BE2C (cell line): ENCODE measurements around the gene ULK1.
A peak's percentile ranks its signal among the peaks of the same experiment; 100 is the strongest.
"Not testable (repeated sequence)": the region's sequence is repeated elsewhere in the genome, so short reads cannot be mapped to it uniquely, and the experiment has no call there.

Source experiments
- DNase-seq: peaks from one replicate; pipeline ENCODE4 v3.0.0-alpha.2; 2020
- H3K27me3 ChIP-seq: fragments of 250-450 bp; sonication (Bioruptor Pico); 2 replicates; pipeline ENCODE4 v1.5.1; 2020; ENCODE audit warnings: mild to moderate bottlenecking
- H3K36me3 ChIP-seq: fragments of 250-450 bp; sonication (Bioruptor Pico); 2 replicates; pipeline ENCODE4 v1.5.1; 2020; ENCODE audit warnings: mild to moderate bottlenecking
- H3K4me1 ChIP-seq: fragments of 250-450 bp; sonication (Bioruptor Pico); 2 replicates; pipeline ENCODE4 v1.5.1; 2020
- H3K4me3 ChIP-seq: 2 replicates; pipeline ENCODE4 v1.5.1; 2011; ENCODE audit warnings: low read depth, low read length
- H3K9me3 ChIP-seq: fragments of 250-450 bp; sonication (Bioruptor Pico); 2 replicates; pipeline ENCODE4 v1.5.1; 2020
- TF ChIP-seq, protein P1 (sequence below): IDR thresholded peaks from 2 replicates; pipeline ENCODE4 v1.5.1; 2012; ENCODE audit warnings: mild to moderate bottlenecking, low read depth, low read length

The ULK1 gene

DNA sequence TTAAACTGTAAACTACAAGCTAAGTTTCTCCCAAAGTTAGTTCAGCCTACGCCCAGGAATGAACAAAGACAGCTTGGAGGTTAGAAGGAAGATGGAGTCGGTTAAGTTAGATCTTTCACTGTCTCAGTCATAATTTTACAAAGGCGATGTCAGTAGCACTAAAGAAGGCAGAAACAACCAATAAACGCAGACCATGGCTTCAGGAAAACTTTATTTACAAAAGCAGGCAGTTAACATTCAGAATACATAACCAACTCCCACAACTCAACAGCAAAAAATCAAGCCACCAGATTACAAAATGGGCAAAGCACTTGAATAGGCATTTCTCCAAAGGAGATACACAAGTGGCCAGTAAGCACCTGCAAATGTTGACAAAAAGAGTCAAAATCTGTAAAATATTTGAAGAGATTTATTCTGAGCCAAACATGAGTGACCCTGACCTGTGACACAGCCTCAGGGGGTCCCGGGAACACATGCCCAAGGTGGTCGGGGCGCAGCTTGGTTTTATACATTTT, 8.8 kb upstream of the ULK1 start:
- Histone ChIP-seq H3K4me1 (no peaks in the 10 kb centered on the region), H3K4me3 (no peak overlapping the region), H3K9me3 (no peaks in the 10 kb centered on the region), H3K27me3 (no peaks in the 10 kb centered on the region), H3K36me3 (no peaks in the 10 kb centered on the region)
- TF ChIP-seq, protein P1, sequence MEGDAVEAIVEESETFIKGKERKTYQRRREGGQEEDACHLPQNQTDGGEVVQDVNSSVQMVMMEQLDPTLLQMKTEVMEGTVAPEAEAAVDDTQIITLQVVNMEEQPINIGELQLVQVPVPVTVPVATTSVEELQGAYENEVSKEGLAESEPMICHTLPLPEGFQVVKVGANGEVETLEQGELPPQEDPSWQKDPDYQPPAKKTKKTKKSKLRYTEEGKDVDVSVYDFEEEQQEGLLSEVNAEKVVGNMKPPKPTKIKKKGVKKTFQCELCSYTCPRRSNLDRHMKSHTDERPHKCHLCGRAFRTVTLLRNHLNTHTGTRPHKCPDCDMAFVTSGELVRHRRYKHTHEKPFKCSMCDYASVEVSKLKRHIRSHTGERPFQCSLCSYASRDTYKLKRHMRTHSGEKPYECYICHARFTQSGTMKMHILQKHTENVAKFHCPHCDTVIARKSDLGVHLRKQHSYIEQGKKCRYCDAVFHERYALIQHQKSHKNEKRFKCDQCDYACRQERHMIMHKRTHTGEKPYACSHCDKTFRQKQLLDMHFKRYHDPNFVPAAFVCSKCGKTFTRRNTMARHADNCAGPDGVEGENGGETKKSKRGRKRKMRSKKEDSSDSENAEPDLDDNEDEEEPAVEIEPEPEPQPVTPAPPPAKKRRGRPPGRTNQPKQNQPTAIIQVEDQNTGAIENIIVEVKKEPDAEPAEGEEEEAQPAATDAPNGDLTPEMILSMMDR, result no peak
- no peak for DNase-seq

DNA sequence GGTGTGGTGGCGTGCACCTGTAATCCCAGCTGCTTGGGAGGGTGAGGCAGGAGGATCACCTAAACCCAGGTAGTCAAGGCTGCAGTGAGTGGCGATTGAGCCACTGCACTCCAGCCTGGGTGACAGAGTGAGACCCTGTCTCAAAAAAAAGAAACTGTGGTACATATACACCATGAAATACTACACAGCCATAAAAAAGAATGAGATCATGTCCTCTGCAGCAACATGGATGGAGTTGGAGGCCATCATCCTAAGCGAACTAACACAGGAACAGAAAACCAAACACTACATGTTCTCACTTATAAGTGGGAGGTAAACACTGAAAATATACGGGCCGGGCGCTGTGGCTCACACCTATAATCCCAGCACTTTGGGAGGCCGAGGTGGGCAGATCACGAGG, 2.7 kb upstream of the ULK1 start:
- H3K9me3 ChIP-seq, H3K36me3 ChIP-seq, H3K4me3 ChIP-seq: not testable (repeated sequence)

DNA sequence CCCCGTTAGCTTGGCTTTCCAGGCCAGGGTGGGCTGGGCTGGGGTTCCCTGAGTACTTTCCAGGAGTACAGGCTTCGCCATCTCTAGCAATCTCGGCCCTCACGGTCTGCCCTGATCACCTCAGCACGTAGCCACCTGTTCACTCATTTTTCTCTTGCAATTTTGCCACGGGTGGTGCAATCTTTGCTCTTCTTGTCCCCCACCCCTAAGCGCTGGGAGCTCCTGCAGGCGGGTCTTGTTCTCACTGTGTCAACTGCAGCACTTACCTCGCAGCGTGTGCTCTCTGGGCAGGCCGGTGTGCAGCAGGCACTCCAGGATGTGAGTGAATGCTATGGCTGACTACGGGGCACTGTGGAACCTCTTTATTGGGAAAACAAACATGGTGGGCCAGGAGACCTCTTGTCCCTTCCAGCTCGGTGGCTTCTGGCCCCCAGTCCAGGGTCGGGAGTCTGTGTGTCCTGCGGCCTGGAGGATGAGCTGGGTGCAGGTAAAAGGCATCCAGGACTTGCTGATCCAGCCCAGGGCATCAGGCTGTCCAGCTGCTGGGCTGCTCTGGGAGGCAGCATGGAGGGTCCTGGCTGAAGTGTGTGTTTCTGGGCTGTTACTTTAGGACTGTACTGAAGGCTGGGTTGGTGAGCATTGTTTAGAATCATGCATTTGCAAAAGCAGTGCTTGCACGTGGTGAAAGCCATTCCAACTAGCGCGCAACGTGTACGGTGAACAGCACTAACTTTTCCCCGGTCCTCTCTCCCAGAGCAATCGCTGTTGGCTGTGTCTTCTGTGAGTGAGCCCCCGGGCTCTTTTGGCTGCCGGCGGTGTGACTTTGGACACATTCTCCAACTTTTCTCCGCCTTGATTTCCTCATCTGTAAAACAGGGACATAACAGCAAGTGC, 1.5 kb upstream of the ULK1 start:
- no peak overlapping the region for H3K4me3 ChIP-seq
- H3K36me3 ChIP-seq, result no peaks in the 10 kb centered on the region
- DNase-seq, result no peak
- no peaks in the 10 kb centered on the region for H3K27me3 ChIP-seq
- TF ChIP-seq, protein P1, result no peak
- no peaks in the 10 kb centered on the region for H3K9me3 ChIP-seq
- no peaks in the 10 kb centered on the region for H3K4me1 ChIP-seq

More for the DNA sequence above, 2.7 kb upstream of the ULK1 start:
- DNase-seq, H3K27me3 ChIP-seq, H3K4me1 ChIP-seq: not testable (repeated sequence)

DNA sequence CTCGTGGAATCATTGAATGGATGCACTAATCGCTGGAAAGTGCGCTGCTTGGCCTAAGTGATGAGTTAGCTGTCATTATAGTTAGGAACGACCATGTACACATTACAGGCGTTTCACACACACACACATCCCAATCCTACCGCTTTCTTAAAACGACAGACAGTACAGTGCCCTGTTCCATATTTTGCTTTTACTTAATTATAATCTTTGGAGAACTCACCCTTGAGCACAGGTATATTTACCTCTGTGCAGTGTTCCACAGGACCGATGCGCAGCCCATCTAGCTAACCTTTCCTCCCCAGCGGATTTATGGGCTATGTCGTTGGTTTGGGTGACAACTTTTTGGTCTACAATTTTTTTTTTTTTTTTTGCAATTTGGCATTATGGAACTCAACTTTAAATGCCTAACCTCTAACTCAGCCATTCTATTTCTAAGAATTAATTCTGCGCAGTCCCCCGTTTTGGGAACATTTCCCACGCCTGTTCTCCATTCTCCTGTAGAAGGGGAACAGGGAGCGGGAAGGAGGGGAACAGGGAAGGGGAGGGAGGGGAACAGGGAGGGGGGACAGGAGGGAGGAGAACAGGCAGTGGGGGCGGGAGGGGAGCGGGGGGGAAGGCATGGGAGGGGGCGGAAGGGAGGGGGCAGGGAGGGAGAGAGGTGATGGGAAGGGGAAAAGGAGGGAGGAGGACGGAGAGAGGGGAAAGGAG, 663 bp upstream of the ULK1 start:
- H3K27me3 ChIP-seq, result no peaks in the 10 kb centered on the region
- H3K4me3 ChIP-seq, result no peak overlapping the region
- no peaks in the 10 kb centered on the region for H3K4me1 ChIP-seq
- H3K36me3 ChIP-seq, result no peaks in the 10 kb centered on the region
- TF ChIP-seq, protein P1, result no peak
- H3K9me3 ChIP-seq, result no peaks in the 10 kb centered on the region
- DNase-seq, result no peak

DNA sequence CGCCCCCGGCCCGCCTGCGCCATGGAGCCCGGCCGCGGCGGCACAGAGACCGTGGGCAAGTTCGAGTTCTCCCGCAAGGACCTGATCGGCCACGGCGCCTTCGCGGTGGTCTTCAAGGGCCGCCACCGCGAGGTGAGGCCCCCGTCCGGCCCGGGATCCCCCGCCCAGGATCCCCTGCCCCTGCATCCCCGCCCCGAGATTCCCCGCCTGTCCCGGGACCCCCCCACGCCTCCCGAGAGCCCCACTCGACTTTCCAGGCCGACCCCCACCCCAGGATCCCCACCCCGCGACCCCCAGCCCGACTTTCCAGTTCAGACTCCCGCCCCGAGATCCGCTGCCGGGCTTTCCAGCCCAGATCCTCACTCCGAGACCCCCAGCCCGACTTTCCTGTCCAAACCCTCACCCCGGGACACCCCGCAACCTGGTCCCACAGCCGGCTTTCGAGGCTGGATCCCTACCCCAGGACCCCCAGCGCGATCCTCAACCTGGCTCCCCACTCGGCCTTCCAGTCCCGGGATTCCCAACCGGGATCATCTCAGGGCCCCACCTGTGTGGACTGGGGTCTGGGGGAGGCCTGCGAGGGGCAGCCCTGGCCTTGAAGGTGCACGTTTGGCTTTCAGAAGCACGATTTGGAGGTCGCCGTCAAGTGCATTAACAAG, 688 bp downstream of the ULK1 start:
- peak; percentile 26 for DNase-seq
- H3K4me3 ChIP-seq, result peak overlapping the region; percentile 62
- H3K36me3 ChIP-seq, result no peaks in the 10 kb centered on the region
- no peaks in the 10 kb centered on the region for H3K9me3 ChIP-seq
- TF ChIP-seq, protein P1, result no peak
- no peaks in the 10 kb centered on the region for H3K27me3 ChIP-seq
- H3K4me1 ChIP-seq, result no peaks in the 10 kb centered on the region

DNA sequence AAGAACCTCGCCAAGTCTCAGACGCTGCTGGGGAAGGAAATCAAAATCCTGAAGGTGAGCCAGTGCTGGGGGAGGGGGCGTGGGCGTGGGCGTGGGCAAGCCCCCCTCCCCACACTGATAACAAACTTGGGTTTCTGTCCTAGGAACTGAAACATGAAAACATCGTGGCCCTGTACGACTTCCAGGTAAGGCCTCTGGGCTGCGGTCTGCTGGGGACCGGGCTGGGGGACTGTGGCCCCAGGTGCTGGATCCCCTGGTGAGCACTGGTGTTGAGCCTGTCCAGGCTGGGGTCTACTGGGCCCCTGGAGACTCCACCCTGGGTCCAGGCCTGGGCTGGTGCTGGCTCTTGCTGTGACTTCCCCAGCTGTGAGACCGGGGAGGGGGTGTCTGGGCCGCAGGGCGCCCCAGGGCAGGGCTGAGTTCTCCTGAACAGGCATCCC, 1.2 kb downstream of the ULK1 start:
- DNase-seq, result no peak
- TF ChIP-seq, protein P1, result no peak
- H3K9me3 ChIP-seq, result no peaks in the 10 kb centered on the region
- H3K4me1 ChIP-seq, result no peaks in the 10 kb centered on the region
- peak overlapping the region; percentile 62 for H3K4me3 ChIP-seq
- no peaks in the 10 kb centered on the region for H3K36me3 ChIP-seq
- no peaks in the 10 kb centered on the region for H3K27me3 ChIP-seq
